Thyroid gland (tissue), 4 donors: ENCODE measurements around the gene ZFP42.

Experiments used
- POLR2A ChIP-seq, 2 donors: fragments of 450-650 bp; IDR thresholded peaks; one replicate each; pipeline ENCODE4 v1.6.1; 2017; ENCODE audit warnings: antibody characterized with exemption in 2 of 2, mild to moderate bottlenecking in 2 of 2, moderate library complexity in 1 of 2
- TF ChIP-seq, protein P1 (sequence below), 6 experiments: fragments of 200-600 bp in 3 of 6; fragments of 450-650 bp in 3 of 6; sonication (generic) in 3 of 6; IDR thresholded peaks; one replicate each; pipeline ENCODE4 v1.5.1; 2016 to 2019; ENCODE audit warnings: antibody characterized with exemption in 6 of 6, mild to moderate bottlenecking in 2 of 6, inconsistent platforms in 1 of 6, moderate library complexity in 1 of 6

DNA sequence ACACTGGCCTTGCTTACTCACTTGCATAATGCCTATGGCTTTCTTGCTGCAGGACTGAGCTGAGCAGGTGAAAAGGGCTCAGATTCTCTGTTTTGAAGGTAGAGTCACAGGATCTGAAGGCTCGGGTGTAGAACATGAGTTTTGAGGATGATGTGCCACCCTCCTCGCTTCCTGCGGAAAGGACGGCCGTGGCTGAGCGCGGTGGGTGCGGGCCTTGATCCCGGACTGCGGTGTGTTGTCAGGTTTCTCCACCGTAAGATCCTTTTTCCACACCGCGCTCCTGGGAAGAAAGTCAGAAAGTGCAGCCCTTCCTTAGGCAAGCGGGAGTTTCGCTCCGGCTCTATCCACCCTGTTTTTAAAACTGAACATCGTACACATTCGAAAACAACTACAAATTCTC lies 36.2 kb downstream of the ZFP42 start:
- TF ChIP-seq, protein P1, sequence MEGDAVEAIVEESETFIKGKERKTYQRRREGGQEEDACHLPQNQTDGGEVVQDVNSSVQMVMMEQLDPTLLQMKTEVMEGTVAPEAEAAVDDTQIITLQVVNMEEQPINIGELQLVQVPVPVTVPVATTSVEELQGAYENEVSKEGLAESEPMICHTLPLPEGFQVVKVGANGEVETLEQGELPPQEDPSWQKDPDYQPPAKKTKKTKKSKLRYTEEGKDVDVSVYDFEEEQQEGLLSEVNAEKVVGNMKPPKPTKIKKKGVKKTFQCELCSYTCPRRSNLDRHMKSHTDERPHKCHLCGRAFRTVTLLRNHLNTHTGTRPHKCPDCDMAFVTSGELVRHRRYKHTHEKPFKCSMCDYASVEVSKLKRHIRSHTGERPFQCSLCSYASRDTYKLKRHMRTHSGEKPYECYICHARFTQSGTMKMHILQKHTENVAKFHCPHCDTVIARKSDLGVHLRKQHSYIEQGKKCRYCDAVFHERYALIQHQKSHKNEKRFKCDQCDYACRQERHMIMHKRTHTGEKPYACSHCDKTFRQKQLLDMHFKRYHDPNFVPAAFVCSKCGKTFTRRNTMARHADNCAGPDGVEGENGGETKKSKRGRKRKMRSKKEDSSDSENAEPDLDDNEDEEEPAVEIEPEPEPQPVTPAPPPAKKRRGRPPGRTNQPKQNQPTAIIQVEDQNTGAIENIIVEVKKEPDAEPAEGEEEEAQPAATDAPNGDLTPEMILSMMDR (IDR thresholded peaks at IDR 0.05), result no peak
- TF ChIP-seq POLR2A (IDR thresholded peaks at IDR 0.05), result no peak
